NCI-H2107 treated with DMSO at 0.1 percent for 48 hours (cell line): ENCODE results near the gene PARVG.

Source experiments
- DNase-seq: peaks from one replicate; lab custom pipeline; 2025; ENCODE audit not compliant: unreplicated experiment; lab: John Stamatoyannopoulos, UW

PARVG gene

DNA sequence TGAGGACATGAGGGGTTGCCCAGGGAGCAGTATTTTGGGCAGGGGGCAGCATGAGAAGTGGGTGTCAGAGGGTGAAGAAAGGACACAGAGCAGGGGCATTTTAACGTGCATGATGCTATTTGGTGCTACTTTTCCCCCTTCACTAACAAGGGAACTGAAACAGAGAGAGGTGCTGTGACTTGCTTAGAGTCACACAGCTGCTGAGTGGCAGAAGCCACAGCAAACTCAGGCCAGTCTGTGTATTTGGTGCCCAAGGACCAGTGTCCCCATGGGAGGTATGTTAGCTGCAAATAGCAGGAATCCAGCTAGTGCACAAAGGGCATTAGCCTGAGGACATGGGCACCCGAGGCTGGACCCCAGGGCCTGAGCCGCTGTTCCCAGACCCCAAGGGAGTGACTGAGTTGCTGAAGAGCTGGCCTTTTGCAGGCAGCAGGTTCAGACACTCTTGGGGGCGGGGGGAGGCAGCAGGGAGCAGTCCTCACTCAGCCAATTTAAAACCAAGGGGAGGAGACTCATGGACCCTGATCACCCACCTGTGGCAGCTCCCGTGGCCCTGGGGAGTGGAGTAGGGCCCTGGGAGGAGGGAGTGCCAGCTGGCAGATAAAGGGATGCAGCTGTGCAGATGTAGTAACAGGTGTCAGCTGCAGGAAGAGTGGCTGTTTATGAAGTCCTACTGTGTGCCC lies 14.6 kb downstream of the PARVG start:
- no peak for DNase-seq

DNA sequence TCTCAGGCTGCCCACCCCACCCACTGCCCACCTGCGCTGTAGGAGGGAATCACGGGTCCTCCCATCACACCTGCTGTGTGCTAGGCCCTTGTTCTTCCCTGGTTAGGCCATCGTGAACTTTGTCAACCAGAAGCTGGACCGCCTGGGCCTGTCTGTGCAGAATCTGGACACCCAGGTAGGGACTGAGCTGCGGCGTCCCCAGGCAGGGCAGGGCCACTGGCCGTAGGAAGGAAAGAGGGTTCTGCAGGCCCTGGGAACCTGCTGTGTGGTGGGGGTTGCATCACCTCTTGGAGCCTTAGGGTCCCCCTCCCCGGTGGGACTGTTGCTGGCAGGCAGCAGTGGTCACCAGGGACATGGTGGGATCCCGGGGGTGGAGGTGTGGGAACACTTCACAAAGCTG lies 15.5 kb downstream of the PARVG start:
- no peak for DNase-seq

DNA sequence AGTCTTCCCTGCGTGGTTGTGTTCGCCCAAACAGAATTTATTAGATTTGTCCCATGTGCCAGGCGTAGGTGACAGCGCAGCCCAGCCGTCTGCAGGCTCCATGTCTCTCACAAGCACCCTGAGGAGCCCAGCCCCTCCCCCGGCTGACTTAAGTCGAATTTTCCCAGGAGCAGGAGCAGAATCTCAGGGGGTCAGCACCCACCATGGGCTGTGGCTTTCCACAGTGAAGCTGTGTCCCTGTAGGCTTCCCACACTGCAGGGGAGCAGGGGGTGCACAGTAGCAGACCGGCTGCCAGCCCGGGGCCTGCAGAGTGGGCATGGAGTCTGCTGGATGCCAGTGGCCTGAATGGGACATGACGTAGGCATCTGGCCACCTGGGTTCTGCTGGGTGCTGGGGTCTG lies 16.0 kb downstream of the PARVG start:
- DNase-seq, result no peak

DNA sequence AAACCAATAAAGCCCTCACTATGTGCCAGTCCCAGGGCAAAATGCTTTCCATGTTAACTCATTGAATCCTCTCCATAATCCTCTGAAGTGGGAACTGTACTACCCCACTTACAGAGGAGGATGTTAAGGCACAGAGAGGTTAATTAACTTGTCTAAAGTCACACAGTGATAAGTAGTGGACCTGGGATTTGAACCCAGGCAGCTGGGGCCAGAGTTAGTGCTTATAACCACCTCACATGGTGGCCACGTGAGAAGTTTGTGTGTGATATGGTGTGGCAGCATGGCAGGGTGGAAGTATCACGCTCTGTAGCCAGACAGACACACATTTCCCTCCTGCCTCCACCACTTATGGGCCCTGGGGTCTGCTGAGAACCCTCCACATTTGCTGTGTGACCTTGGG lies 16.5 kb downstream of the PARVG start:
- no peak for DNase-seq

DNA sequence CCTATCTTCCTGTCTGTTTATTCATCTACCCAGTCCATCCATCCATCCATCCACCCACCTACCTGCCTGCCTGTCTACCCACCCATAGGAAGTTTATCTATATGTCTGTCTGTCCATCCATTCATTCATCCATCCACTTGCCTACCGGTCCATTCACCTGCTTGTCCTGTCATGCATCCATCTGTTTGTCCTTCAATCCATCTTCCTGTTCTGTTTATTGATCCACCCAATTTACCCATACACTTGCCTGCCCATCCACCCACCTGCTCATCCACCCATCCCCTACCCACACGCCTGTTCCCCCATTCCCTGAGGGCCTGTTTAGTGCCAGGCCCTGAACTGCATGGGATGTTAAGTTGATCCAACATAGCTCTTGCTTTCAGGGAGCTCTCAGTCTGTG lies 18.4 kb downstream of the PARVG start:
- no peak for DNase-seq

DNA sequence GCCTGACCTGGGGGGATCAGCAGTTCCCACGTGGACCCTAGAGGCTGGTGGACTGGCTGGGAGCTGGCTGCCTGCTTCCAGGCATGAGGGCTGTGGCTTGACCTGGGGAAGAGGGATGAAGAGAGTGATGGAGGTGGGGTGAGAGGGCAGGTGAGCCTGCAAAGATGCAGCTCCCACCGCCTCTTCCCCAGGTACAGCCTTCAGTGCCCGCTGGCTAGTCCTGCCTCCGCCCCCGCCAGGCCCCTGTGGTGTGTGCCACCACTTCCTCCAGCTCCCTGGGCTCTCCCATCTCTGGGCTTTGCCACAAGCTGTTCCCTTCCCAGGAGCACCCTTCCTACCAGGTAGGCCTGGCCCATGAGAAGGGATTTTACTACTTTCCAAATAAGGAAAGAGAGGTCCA lies 19.1 kb downstream of the PARVG start:
- no peak for DNase-seq

DNA sequence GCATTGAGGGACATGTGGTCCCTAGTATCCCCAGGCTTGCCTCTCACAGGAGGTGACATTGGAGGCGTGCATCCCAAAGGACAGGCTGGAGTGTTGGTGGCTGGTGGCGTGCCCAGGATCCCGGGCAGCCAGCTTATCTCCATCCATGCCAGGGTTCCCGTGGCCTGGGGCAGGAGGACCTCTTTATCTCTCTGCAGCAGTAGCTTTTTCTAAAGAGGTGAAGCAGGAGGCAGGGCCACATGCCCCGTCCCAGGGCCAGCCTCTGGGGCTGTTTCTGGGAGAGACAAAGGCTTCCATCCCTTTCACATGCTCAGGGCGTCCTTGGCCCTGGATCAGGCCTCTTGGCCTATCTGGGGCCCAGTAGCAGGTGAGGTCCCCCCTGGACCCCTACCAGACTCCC lies 19.7 kb downstream of the PARVG start:
- DNase-seq, result no peak

DNA sequence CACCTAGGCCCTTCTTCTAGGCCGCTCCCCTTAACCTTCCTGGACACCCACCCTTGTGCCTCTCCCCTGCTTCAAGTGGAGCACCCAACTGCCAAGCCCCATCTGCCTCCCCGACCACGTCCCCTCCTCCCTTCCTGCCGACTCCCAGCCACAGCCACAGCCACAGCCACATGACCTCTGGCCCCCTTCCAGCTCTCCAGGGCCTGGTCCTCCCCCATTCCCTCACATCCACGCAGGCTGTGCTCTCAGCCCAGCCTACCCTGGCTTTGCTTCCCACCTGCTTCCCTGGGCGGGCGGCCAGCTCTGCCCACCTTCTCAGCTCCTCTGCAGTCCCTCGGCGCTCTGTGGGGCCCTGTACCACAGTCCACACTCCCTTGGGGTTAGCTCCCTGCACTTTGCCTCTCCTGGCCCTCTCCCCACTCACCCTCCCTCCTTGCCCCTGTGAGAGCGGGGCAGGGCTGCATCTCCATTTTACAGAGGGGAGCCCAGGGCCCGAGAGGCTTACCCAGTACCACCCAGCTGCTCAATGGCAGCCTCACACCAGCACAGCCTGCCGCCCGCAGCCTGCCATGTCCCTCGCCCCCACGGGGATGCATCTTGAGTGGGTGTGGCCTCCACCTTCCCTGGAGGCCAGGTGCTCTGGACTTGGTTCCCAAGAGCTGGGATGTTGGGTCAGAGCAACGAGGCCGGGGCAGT lies 20.3 kb downstream of the PARVG start:
- DNase-seq, result no peak

DNA sequence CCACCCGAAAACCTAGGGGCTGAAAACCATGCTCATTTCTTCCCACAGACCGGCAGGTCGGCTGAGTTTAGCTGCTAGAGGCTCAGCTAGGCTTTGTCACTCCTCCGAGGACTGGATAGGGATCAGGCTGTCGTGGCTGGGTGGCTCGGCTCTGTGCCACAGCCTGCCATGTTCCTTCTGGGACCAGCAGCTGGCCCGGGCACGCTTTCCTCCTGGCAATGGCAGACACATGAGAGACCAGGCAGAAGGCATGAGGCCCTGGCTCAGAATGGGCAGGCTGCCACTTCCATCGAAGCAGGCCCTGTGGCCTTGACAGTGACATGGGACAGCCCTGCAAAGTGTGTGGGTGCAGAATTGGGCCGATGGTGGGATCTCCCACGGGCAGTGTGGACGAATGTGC lies 20.9 kb downstream of the PARVG start:
- DNase-seq, result no peak

DNA sequence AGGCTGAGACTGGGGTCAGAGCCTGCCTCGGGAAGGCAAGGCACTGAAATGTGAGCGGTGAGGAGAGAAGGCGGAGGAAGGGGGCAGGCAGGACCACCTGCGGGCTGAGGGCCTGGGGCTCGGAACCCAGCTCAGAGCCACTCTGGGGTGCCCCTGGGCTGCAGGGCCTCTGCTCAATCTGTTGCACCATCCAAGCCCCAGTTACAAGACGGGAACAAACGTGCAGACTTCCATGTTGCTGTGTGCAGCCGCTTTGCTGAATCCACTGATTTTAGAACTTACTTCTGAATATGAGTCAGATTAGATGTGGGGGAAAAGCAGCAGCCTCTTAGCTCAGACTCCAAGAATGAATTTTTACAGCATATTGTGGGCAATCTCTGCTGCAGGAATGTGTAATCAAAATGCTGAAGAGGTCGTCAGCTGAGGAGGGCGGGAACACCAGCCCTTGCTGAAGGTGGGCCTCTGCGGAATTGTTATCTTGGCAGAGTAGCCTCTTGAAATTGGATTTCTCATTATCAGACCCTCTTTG lies 21.6 kb downstream of the PARVG start:
- DNase-seq, result no peak

DNA sequence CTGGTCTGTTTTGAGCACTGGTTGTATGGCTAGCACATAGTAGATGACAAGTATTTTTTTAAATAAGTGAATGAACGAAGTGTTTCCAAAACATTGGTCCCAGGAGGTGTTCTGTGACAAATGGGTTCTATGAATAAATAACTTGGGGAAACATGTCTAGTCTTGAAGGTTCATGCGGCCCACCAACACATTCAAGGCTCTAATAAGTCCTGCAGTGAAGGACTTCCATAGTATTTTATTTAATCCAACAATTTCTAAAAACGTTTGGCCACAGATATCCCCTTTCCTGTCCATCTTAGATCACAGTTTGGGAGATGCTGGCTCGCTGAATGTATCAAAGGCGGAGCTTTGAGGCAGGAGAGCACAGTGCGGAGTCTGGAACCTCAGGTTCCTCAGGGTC lies 22.5 kb downstream of the PARVG start:
- no peak for DNase-seq

DNA sequence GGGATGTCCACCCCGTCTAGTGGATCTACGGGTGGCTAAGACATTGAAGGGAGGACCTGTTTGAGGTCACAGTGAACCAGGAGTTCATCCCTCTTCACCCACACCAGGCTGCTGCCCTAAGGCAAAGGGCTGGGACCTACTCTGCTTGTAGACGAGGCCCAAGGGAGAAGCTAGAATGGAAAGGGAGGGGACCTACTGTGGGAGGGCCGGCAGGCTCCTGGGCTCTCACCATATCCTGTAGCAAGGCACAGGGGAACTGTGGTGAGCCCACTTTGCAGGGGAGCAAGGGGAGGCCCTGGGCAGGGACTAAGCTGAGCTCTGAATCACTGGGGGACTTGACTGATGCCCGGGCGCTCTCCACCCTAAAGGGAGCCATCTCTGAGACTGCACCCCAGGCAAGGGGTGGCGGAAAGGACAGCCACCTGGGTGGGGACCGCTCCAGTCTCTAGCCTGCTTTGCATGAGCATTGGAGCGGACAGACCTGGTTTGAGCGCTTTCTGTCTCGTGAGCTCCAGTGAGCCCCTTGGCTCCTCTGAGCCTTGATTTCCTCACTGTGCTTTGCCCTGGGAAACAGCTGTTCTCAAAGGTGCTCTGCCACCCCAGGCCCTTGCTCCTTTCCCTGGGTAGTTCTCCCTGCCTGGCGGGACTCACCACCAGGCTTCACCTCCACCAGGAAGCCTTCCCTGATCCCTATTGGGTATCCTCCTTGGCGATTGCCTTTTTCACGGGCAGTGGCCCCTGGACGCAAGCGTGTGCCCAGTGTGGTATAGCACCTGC lies 24.2 kb downstream of the PARVG start:
- DNase-seq, result no peak

DNA sequence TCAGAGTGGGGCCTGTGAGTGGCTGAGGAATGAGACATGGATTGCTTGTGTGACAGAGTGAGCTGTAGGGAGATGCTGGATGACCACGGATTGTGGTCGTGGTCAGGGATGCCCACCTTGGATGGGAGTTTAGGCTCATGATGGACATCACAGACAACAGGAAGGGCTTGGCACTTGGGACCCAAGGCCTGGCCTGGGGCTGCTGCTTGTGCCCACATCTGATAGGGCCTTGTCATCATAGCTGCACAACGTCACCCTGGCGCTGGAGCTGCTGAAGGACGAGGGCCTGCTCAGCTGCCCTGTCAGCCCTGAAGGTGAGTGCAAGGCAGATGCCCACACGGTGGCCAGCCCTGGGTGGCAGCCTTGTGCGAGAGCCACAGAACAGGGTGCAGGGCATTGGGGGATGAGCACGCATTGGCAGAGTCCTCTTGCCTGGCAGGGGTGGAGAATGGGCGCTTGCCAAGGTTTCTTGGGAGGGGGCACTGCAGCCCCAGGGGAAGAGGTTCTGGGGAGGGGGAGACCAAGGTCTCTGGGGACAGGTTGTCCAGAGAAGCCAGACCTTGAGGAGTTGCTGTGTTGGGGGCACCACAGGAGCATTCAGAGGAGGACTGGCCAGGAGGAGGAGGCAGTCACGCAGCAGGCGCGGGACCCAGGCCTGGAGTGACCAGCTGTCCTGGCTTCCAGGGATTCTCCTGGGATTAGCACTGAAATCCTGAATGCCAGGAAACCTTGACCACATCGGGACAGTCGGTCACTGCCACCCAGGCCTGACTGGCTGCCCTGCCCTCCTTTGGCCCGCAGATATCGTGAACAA lies 25.0 kb downstream of the PARVG start:
- no peak for DNase-seq

DNA sequence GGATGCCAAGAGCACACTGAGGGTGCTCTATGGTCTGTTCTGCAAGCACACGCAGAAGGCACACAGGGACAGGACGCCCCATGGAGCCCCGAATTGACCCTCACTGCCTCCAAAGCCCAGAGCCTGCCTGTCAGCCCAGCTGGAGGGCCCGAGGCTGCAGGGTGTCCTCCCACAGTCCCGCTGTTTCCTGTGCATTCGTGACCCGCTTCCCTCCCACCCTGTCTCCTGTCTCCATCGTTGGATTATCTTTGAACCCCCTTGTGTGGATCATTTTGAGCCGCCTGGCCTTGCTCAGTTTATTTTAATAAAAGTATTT lies 25.6 kb downstream of the PARVG start:
- no peak for DNase-seq

DNA sequence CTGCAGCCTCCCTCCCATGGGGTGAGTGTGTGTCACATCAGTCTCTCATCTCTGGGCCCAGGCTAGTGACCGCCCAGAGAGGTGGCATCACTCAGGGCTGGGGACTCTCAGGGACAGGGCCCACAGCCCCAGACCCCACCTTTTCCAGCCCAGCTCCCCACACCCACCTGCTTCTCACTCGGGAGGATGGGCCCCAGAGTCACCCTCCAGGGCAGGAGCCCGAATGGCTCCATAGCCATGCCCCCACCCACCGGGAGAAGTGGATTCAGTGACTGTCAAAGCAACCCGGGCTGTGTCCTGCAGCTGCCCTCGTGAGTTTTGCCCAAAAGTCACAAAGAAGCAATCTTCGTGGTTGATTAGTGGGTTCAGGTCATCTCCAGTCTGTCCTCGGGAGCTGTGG lies 26.0 kb downstream of the PARVG start:
- DNase-seq, result no peak

DNA sequence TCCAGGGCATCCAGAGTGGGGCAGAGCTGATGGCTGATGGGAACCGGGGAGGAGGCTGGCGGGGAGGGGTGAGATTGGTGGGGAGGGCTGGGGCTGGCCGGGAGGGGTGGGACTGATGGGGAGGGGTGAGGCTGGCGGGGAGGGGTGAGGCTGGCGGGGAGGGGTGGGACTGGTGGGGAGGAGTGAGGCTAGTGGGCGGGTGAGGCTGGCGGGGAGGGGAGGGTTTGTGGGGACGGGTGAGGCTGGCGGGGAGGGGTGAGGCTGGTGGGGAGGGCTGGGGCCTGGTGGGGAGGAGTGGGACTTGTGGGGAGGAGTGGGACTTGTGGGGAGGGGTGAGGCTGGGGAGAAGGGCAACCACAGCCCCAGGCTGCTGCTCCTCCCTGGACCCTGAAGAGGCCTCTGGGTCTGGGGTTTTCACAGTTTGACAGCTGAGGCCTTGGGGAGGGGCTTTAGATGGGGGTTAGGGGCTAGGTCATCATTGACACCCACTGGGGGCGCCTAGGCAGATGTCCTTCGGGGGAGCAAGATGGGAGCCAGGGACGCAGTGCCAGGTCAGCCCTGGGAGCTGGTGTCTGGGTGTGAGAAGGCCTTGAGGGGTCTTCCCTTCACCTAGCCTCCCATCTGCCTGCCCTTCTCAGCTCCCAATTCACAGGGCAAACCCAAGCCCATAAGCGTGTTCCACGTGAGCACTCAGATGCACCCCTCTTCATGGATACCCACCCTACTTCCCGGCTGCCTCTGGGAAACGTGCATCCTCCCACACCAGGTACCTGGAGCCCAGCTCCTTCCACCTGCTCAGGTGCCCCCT lies 26.7 kb downstream of the PARVG start:
- no peak for DNase-seq

DNA sequence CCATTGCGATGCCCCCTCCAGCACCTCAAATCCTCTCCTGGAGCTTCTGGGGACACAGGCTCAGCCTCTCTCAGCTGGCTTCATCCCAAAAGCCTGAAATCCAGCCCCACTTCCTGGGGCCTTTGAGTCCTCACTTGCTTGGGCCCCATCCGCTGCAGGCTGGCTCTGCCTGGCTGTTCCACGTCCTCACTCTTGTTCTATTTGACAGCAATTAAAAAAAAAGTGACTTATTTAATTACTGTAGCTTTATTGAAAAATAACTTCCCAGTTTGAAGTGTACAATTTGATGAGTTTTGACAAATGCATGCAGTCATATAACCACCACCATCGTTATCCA lies 27.2 kb downstream of the PARVG start:
- no peak for DNase-seq

DNA sequence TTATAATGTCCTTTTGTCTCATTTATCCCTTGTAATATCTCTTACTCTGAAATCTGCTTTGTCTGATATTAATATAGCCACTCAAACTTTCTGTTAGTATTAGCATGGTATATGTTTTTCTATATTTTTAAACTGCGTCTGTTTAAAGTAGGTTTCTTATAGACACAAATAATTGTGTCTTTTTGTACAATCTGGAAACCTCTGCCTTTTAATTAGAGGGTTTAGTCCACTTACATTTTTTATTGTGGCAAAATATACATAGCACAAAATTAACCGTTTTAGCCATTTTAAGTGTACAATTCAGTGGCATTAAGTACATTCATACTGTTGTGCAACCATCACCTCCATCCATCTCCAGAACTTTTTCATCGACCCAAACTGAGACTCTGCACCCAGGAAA lies 28.6 kb downstream of the PARVG start:
- DNase-seq, result no peak

DNA sequence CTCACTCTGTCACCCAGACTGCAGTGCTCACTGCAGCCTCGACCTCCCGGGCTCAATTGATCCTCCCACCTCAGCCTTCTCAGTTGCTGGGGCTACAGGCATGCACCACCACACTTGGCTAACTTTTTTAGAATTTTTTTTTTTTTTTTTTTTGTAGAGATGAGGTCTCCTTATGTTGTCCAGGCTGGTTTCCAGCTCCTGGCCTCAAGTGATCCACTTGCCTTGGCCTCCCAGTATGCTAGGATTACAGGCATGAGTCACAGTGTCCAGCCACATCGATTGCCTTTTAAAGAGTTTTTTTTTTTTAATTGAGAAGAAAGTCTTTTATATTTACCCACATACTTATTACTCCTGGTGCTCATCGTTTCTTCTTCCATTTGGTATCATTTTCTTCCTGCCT lies 30.0 kb downstream of the PARVG start:
- no peak for DNase-seq

DNA sequence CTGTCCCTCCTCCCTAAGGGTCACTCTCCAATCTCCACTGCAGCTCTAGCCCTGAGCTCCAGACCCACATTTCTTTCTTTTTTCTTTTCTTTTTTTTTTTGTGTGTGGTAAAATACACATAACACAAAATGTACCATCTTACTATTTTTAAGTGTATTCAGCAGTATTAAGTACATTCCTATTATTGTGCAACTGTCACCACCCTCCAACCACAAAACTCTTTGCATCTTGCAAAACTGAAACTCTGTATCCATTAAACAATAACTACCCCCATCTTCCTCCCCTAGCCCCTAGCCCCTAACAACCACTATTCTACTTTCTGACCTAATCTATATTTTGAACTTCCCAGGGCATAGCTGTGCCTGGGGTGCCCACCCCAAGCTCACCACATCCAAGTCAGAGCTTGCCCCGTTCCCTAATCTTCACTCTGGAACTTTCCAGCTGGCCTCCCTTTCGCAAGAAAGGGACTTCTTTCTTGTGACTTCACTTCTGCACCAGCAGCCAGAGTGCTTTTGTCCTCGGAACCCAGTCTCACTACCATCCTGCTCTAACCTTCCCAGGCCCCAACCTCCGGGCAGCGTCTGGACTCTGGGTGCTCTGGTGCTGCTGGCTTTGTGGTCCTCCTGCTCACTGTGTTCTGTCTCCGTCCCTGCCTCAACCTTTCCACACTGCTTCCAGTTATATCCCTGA lies 30.7 kb downstream of the PARVG start:
- no peak for DNase-seq
